ENCODE results near the gene CAMTA1. TPM values are rescaled to one million over a fixed set of nuclear protein-coding genes. Genes with fewer than 3 reads are reported as not detected.

The CAMTA1 gene
- polyA plus RNA-seq, 1 experiment, result 64.9 TPM

- H3K27me3 ChIP-seq (ENCODE audit: control insufficient read depth, insufficient read depth, low read length), result no peaks in the 10 kb centered on the region
- no peak for TF ChIP-seq CTCF (IDR thresholded peaks at IDR 0.05; ENCODE audit: low read depth, low read length)
- H3K9me3 ChIP-seq (ENCODE audit: control insufficient read depth, insufficient read depth, low read length), result peaks cover 15% of the 10 kb centered on the region
- DNase-seq (ENCODE audit: low read depth, low spot score), result no peak
- POLR2A ChIA-PET, result interaction anchor here (0.7 kb wide), 1 partner anchor 236 kb away, joined by 3 read pairs; no protein-coding TSS in a partner anchor
- CTCF ChIA-PET, result no interaction called here
- H3K27ac ChIP-seq (ENCODE audit: low read depth, low read length), result no peak overlapping the region
- H3K4me3 ChIP-seq (ENCODE audit: low read depth, low read length), result no peak overlapping the region
These were observed 504.4 kb downstream of the CAMTA1 start for GRCh38 chr1:7289694-7290093.

DNA sequence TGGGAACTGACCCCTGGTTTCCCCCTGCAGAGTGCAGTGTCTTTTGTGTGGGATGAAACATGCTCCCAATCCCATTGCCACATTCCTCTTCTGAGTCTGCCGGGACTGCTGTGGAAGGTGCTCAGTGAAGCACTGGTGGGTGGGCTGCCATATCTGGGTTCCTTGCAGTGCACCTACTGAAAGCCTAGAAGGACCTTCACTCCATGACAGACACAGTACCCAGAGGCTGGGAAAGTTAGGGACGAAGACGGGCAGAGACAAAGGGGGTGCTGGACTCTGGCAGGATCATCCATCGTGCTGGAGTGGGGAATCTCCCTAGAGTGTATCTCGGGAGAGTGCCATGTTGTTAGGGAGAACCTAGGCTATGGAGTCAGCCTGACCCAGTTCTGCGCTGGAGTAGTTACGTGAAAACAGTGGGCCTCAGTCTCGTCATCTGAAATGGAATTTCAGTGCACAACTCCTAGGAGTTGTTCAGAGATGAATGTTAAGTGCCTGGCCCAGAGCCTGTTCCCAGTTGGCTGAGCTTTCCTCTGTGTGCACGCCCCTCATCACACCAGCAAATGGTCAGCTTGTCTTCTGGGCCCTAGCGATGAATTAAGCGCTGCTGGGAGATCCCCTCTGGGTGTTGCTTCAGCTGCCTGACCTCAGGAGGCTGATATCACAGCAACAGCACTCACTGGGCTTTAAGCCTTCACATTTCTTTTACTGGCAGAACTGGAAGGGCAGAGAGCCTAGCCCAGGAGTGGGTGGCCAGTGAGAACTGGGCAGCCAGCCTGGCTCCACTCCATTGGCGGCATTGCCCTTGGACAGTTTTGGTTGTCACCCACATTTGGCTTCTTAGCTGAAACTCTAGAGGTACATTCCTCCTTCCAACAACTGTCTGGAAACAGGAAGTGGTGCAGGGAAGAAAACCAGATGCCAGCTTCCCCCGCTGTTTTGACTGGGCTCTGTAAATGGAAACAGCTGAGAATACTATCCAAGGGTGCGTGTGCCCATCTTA lies 506.0 kb downstream of the CAMTA1 start:
- Histone ChIP-seq H3K4me3 (ENCODE audit: low read depth, low read length) (no peak overlapping the region), H3K9me3 (ENCODE audit: control insufficient read depth, insufficient read depth, low read length) (peaks cover 13% of the 10 kb centered on the region), H3K27ac (ENCODE audit: low read depth, low read length) (peak overlapping the region; percentile 78), H3K27me3 (ENCODE audit: control insufficient read depth, insufficient read depth, low read length) (no peaks in the 10 kb centered on the region)
- DNase-seq (ENCODE audit: low read depth, low spot score), result no peak
- POLR2A ChIA-PET, result interaction anchor here (0.8 kb wide), 1 partner anchor 28 kb away, joined by 3 read pairs; no protein-coding TSS in a partner anchor
- no peak for TF ChIP-seq CTCF (IDR thresholded peaks at IDR 0.05; ENCODE audit: low read depth, low read length)
- CTCF ChIA-PET, result no interaction called here

GRCh38 chr1:7292036-7292681 lies 506.9 kb downstream of the CAMTA1 start:
- CTCF ChIA-PET, result interaction anchor here (0.7 kb wide), 1 partner anchor 355 kb away, joined by 6 read pairs; no protein-coding TSS in a partner anchor
- DNase-seq (ENCODE audit: low read depth, low spot score), result no peak
- Histone ChIP-seq H3K9me3 (ENCODE audit: control insufficient read depth, insufficient read depth, low read length) (peaks cover 13% of the 10 kb centered on the region; the same call in 1 of the 2 replicates), H3K4me3 (ENCODE audit: low read depth, low read length) (no peak overlapping the region), H3K27ac (ENCODE audit: low read depth, low read length) (peak overlapping the region; percentile 78), H3K27me3 (ENCODE audit: control insufficient read depth, insufficient read depth, low read length) (no peaks in the 10 kb centered on the region)
- POLR2A ChIA-PET, result interaction anchor here (0.8 kb wide), 1 partner anchor 28 kb away, joined by 3 read pairs; no protein-coding TSS in a partner anchor
- TF ChIP-seq CTCF (IDR thresholded peaks at IDR 0.05; ENCODE audit: low read depth, low read length), result no peak

GRCh38 chr1:7292714-7293419 lies 507.6 kb downstream of the CAMTA1 start:
- ChIA-PET POLR2A (no interaction called here), CTCF (interaction anchor here (0.7 kb wide), 1 partner anchor 354 kb away, joined by 6 read pairs; no protein-coding TSS in a partner anchor)
- Histone ChIP-seq H3K4me3 (ENCODE audit: low read depth, low read length) (no peak overlapping the region), H3K27me3 (ENCODE audit: control insufficient read depth, insufficient read depth, low read length) (no peaks in the 10 kb centered on the region), H3K27ac (ENCODE audit: low read depth, low read length) (no peak overlapping the region), H3K9me3 (ENCODE audit: control insufficient read depth, insufficient read depth, low read length) (peaks cover 11% of the 10 kb centered on the region; the same call in 1 of the 2 replicates)
- no peak for DNase-seq (ENCODE audit: low read depth, low spot score)
- TF ChIP-seq CTCF (IDR thresholded peaks at IDR 0.05; ENCODE audit: low read depth, low read length), result no peak
